Muscle layer of duodenum (tissue), 2 donors: ENCODE data around the gene LRRC49.
"Not testable (repeated sequence)": the region's sequence is repeated elsewhere in the genome, so short reads cannot be mapped to it uniquely, and the experiment has no call there.

Experiments
- H3K27ac ChIP-seq: one replicate; pipeline ENCODE4 v1.7.0; 2013; ENCODE audit warnings: mild to moderate bottlenecking, low read length
- H3K27me3 ChIP-seq: one replicate; pipeline ENCODE4 v1.7.0; 2013; ENCODE audit warnings: low read depth, mild to moderate bottlenecking, control low read depth, low read length
- H3K36me3 ChIP-seq, 2 donors: one replicate each; pipeline ENCODE4 v1.7.0; 2013; ENCODE audit warnings: low read length in 2 of 2, control low read depth in 1 of 2, mild to moderate bottlenecking in 1 of 2; ENCODE audit not compliant: insufficient read depth in 2 of 2, control insufficient read depth in 1 of 2
- H3K4me1 ChIP-seq, 2 donors: one replicate each; pipeline ENCODE4 v1.7.0; 2013; ENCODE audit warnings: low read length in 2 of 2, mild to moderate bottlenecking in 2 of 2, control low read depth in 1 of 2, moderate library complexity in 1 of 2; ENCODE audit not compliant: insufficient read depth in 2 of 2, control insufficient read depth in 1 of 2
- H3K4me3 ChIP-seq, 2 donors: one replicate each; pipeline ENCODE4 v1.7.0; 2013; ENCODE audit warnings: low read length in 2 of 2, low read depth in 1 of 2, mild to moderate bottlenecking in 1 of 2
- H3K9me3 ChIP-seq, 2 donors: one replicate each; pipeline ENCODE4 v1.7.0; 2013; ENCODE audit warnings: low read length in 2 of 2, control low read depth in 1 of 2, mild to moderate bottlenecking in 1 of 2; ENCODE audit not compliant: control insufficient read depth in 1 of 2
- donor health status: healthy.

LRRC49 gene

GRCh38 chr15:70871490-70871889, 21.1 kb upstream of the LRRC49 start:
- H3K27me3 ChIP-seq, H3K4me3 ChIP-seq, H3K27ac ChIP-seq, H3K9me3 ChIP-seq, H3K36me3 ChIP-seq: not testable (repeated sequence)
- peaks cover 13 to 35% of the 10 kb centered on the region in 2 donors for H3K4me1 ChIP-seq

GRCh38 chr15:70873232-70874054, 19.2 kb upstream of the LRRC49 start:
- Histone ChIP-seq H3K4me3 (no peak overlapping the region), H3K36me3 (no peaks in the 10 kb centered on the region), H3K27me3 (no peaks in the 10 kb centered on the region), H3K27ac (no peak overlapping the region), H3K4me1 (peaks cover 9 to 21% of the 10 kb centered on the region in 2 donors), H3K9me3 (no peaks in the 10 kb centered on the region)

GRCh38 chr15:70875001-70875782, 17.4 kb upstream of the LRRC49 start:
- Histone ChIP-seq H3K9me3 (no peaks in the 10 kb centered on the region), H3K4me1 (peaks cover 1 to 5% of the 10 kb centered on the region in 2 donors), H3K36me3 (no peaks in the 10 kb centered on the region), H3K4me3 (no peak overlapping the region), H3K27me3 (no peaks in the 10 kb centered on the region), H3K27ac (no peak overlapping the region)

GRCh38 chr15:70876011-70876410, 16.6 kb upstream of the LRRC49 start:
- H3K4me1 ChIP-seq: no peaks in the 10 kb centered on the region
- no peaks in the 10 kb centered on the region for H3K9me3 ChIP-seq
- H3K27ac ChIP-seq: no peak overlapping the region
- no peaks in the 10 kb centered on the region for H3K27me3 ChIP-seq
- H3K4me3 ChIP-seq: no peak overlapping the region
- H3K36me3 ChIP-seq: no peaks in the 10 kb centered on the region

GRCh38 chr15:70876683-70877082, 15.9 kb upstream of the LRRC49 start:
- Histone ChIP-seq H3K27ac (no peak overlapping the region), H3K4me3 (no peak overlapping the region), H3K9me3 (no peaks in the 10 kb centered on the region), H3K4me1 (no peaks in the 10 kb centered on the region), H3K36me3 (no peaks in the 10 kb centered on the region), H3K27me3 (no peaks in the 10 kb centered on the region)

GRCh38 chr15:70879401-70879800, 13.2 kb upstream of the LRRC49 start:
- H3K4me3 ChIP-seq: no peak overlapping the region
- no peaks in the 10 kb centered on the region for H3K9me3 ChIP-seq
- no peaks in the 10 kb centered on the region for H3K27me3 ChIP-seq
- H3K4me1 ChIP-seq: no peaks in the 10 kb centered on the region
- no peaks in the 10 kb centered on the region for H3K36me3 ChIP-seq
- H3K27ac ChIP-seq: no peak overlapping the region

- no peaks in the 10 kb centered on the region for H3K9me3 ChIP-seq
- no peak overlapping the region for H3K4me3 ChIP-seq
- no peaks in the 10 kb centered on the region for H3K4me1 ChIP-seq
- no peaks in the 10 kb centered on the region for H3K27me3 ChIP-seq
- no peak overlapping the region for H3K27ac ChIP-seq
- H3K36me3 ChIP-seq: no peaks in the 10 kb centered on the region
Measured at GRCh38 chr15:70880781-70881180, 11.8 kb upstream of the LRRC49 start.

- Histone ChIP-seq H3K27me3 (no peaks in the 10 kb centered on the region), H3K36me3 (no peaks in the 10 kb centered on the region), H3K4me1 (no peaks in the 10 kb centered on the region), H3K27ac (no peak overlapping the region), H3K4me3 (no peak overlapping the region), H3K9me3 (no peaks in the 10 kb centered on the region)
Measured at GRCh38 chr15:70882361-70882760, 10.3 kb upstream of the LRRC49 start.

GRCh38 chr15:70892912-70893560, 410 bp downstream of the LRRC49 start:
- peak overlapping the region; percentile 77 for H3K27ac ChIP-seq
- H3K9me3 ChIP-seq: no peaks in the 10 kb centered on the region
- H3K4me3 ChIP-seq: peak overlapping the region; percentile 98 to 100
- H3K36me3 ChIP-seq: no peaks in the 10 kb centered on the region
- peaks cover 0 to 16% of the 10 kb centered on the region in 2 donors for H3K4me1 ChIP-seq
- H3K27me3 ChIP-seq: no peaks in the 10 kb centered on the region

- H3K27ac ChIP-seq: no peak overlapping the region
- no peaks in the 10 kb centered on the region for H3K9me3 ChIP-seq
Measured at GRCh38 chr15:70902107-70902506, 9.5 kb downstream of the LRRC49 start.

GRCh38 chr15:70906842-70907241, 14.2 kb downstream of the LRRC49 start:
- Histone ChIP-seq H3K9me3 (peaks cover 9 to 13% of the 10 kb centered on the region in 2 donors), H3K27ac (no peak overlapping the region), H3K4me3 (no peak overlapping the region), H3K36me3 (peaks cover 0 to 39% of the 10 kb centered on the region in 2 donors), H3K4me1 (no peaks in the 10 kb centered on the region), H3K27me3 (no peaks in the 10 kb centered on the region)

More at GRCh38 chr15:70902107-70902506, 9.5 kb downstream of the LRRC49 start:
- Histone ChIP-seq H3K4me3 (no peak overlapping the region), H3K36me3 (peaks cover 0 to 20% of the 10 kb centered on the region in 2 donors), H3K4me1 (no peaks in the 10 kb centered on the region), H3K27me3 (no peaks in the 10 kb centered on the region)
